Upper lobe of left lung (tissue), 6 donors: ENCODE measurements around the gene DRC7. TPM values are rescaled to one million over a fixed set of nuclear protein-coding genes. Genes with fewer than 3 reads are reported as not detected.

ENCODE experiments used
- ATAC-seq, 2 donors: fragments of 200-7000 bp; cut with Tn5 transposase; one replicate each; pipeline ENCODE4 v1.9.1; 2022; ENCODE audit warnings: mild to moderate bottlenecking in 2 of 2, moderate library complexity in 2 of 2; ENCODE audit not compliant: low FRiP score in 2 of 2
- DNase-seq, 2 donors: peaks; one replicate each; pipeline ENCODE4 v3.0.0-alpha.2; 2019 to 2020
- H3K27ac ChIP-seq, 4 donors: fragments of 200-600 bp; sonication (generic); one replicate each; pipeline ENCODE4 v1.5.1; 2016 to 2019
- H3K27me3 ChIP-seq, 4 donors: fragments of 200-600 bp; sonication (generic); one replicate each; pipeline ENCODE4 v1.5.1; 2017 to 2019
- H3K36me3 ChIP-seq, 4 donors: fragments of 200-600 bp; sonication (generic); one replicate each; pipeline ENCODE4 v1.5.1; 2016 to 2019
- H3K4me1 ChIP-seq, 4 donors: fragments of 200-600 bp; sonication (generic); one replicate each; pipeline ENCODE4 v1.5.1; 2018 to 2019
- H3K4me3 ChIP-seq, 4 donors: fragments of 200-600 bp; sonication (generic); one replicate each; pipeline ENCODE4 v1.5.1; 2017 to 2019; ENCODE audit warnings: mild to moderate bottlenecking in 2 of 4, moderate library complexity in 1 of 4
- H3K9me3 ChIP-seq, 4 donors: fragments of 200-600 bp; sonication (generic); one replicate each; pipeline ENCODE4 v1.5.1; 2018 to 2019
- EP300 ChIP-seq, 4 donors: sonication (generic); formaldehyde crosslinking; IDR thresholded peaks; one replicate each; pipeline ENCODE4 v1.5.1; 2017; ENCODE audit warnings: antibody characterized with exemption in 4 of 4, control low read depth in 2 of 4
- POLR2A ChIP-seq, 4 donors: fragments of 450-650 bp; IDR thresholded peaks; one replicate each; pipeline ENCODE4 v1.5.1; 2016 to 2017; ENCODE audit warnings: antibody characterized with exemption in 4 of 4, mild to moderate bottlenecking in 2 of 4
- POLR2AphosphoS5 ChIP-seq, 2 donors: sonication (generic); formaldehyde crosslinking; IDR thresholded peaks; one replicate each; pipeline ENCODE4 v1.5.1; 2017; ENCODE audit warnings: antibody characterized with exemption in 2 of 2
- WGBS, 2 donors: methylation state at CpG; one replicate each; pipeline ENCODE4 v1.1.5; 2017 to 2018; 5-methylcytosine and 5-hydroxymethylcytosine counted together
- total RNA-seq, 6 donors: library from RNA; depleted of rRNA in 4 of 6; stranded (reverse); fragments of >200 nt in 4 of 6; gene quantifications; one replicate each; pipeline versions ENCODE4 v1.1.0 to v1.2.1, GENCODE V29; 2016 to 2021
- TF ChIP-seq, protein P1 (sequence below), 6 experiments: fragments of 450-650 bp in 4 of 6; fragments of 200-600 bp in 2 of 6; sonication (generic) in 2 of 6; IDR thresholded peaks; one replicate each; pipeline ENCODE4 v1.5.1; 2016 to 2019; ENCODE audit warnings: antibody characterized with exemption in 6 of 6
- donor health status: DM: no; HTN: no; CAD: no; lungs with moderate emphysema.
- donor health status: DM: no; HTN: yes; CAD: no; lungs with severe emphysema.

DRC7 gene
- total RNA-seq, 6 donors from 2014 or later = 1.2 to 15.9 (median 7.8) TPM

DNA sequence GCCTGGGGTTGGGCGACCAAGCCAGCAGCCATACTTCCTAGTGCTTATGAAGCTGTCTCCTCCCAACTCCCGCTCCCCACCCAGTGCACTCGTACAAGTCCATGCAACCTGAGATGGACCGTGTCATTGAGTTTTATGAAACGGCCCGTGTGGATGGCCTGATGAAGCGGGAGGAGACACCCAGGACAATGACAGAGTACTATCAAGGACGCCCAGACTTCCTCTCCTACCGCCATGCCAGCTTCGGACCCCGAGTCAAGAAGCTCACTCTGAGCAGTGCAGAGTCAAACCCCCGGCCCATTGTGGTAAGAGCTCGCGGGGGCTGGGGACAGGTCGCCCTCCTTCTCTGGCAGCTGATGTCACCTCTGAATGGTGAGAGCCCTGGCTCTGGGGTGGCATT lies 29.9 kb downstream of the DRC7 start:
- Histone ChIP-seq H3K9me3 (no peaks in the 10 kb centered on the region), H3K27me3 (no peaks in the 10 kb centered on the region), H3K4me1 (no peaks in the 10 kb centered on the region), H3K27ac (no peak overlapping the region), H3K36me3 (no peaks in the 10 kb centered on the region), H3K4me3 (no peak overlapping the region)
- ATAC-seq (no peak), DNase-seq (no peak)
- no peak for TF ChIP-seq POLR2A (IDR thresholded peaks at IDR 0.05)
- TF ChIP-seq, protein P1, sequence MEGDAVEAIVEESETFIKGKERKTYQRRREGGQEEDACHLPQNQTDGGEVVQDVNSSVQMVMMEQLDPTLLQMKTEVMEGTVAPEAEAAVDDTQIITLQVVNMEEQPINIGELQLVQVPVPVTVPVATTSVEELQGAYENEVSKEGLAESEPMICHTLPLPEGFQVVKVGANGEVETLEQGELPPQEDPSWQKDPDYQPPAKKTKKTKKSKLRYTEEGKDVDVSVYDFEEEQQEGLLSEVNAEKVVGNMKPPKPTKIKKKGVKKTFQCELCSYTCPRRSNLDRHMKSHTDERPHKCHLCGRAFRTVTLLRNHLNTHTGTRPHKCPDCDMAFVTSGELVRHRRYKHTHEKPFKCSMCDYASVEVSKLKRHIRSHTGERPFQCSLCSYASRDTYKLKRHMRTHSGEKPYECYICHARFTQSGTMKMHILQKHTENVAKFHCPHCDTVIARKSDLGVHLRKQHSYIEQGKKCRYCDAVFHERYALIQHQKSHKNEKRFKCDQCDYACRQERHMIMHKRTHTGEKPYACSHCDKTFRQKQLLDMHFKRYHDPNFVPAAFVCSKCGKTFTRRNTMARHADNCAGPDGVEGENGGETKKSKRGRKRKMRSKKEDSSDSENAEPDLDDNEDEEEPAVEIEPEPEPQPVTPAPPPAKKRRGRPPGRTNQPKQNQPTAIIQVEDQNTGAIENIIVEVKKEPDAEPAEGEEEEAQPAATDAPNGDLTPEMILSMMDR (IDR thresholded peaks at IDR 0.05) = no peak
- TF ChIP-seq POLR2AphosphoS5 (IDR thresholded peaks at IDR 0.05) = no peak
- 71 to 73% methylated on average over 15 of the region's 15 CpGs for WGBS, 2 donors

DNA sequence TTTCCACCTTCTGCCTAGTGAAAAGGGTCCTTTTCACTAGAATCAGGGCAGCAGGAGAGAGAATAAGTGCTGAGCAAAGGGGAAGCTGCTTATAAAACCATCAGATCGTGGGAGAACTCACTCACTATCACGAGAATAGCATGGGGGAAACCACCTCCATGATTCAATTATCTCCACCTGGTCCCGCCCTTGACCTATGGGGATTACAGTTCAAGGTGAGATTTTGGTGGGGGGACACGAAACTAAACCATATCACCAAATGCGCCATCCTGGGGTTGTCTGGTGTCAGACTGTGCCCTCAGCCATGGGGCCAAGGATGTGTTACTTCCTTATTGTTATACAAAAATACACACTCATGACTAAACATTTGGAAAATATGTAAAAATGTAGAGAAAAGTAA lies 30.5 kb downstream of the DRC7 start:
- Histone ChIP-seq H3K4me1 (no peaks in the 10 kb centered on the region), H3K27ac (no peak overlapping the region), H3K4me3 (no peak overlapping the region), H3K27me3 (no peaks in the 10 kb centered on the region), H3K36me3 (no peaks in the 10 kb centered on the region), H3K9me3 (no peaks in the 10 kb centered on the region)
- WGBS, 2 donors = 61 to 76% methylated on average over 5 of the region's 5 CpGs
- ATAC-seq (no peak), DNase-seq (no peak)
- TF ChIP-seq, protein P1 (IDR thresholded peaks at IDR 0.05) = no peak
- no peak for TF ChIP-seq EP300 (IDR thresholded peaks at IDR 0.05)
- TF ChIP-seq POLR2AphosphoS5 (IDR thresholded peaks at IDR 0.05) = no peak
- TF ChIP-seq POLR2A (IDR thresholded peaks at IDR 0.05) = no peak

DNA sequence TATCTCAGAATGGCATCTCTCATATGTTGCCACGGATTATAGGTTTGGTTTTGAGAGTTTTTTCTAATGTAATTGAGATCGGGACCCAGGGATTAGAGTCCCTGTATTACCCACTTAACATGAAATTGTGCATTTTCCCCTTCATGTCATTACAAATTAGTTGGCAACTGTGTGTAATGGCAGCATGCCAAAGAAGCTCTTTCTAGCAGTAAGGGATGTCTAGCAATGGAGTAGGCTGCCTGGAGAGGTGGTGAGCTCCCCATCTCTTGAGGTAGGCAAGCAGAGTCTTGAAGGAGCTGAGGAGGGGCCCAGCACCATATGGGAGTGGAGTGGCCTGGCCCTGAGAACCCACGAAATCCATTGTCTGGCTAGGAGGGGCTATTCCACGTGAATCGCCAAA lies 30.9 kb downstream of the DRC7 start:
- no peaks in the 10 kb centered on the region for H3K9me3 ChIP-seq
- TF ChIP-seq, protein P1 (IDR thresholded peaks at IDR 0.05) = no peak
- TF ChIP-seq POLR2A (IDR thresholded peaks at IDR 0.05) = no peak
- TF ChIP-seq EP300 (IDR thresholded peaks at IDR 0.05) = no peak
- no peak for TF ChIP-seq POLR2AphosphoS5 (IDR thresholded peaks at IDR 0.05)
- no peaks in the 10 kb centered on the region for H3K4me1 ChIP-seq
- no peak overlapping the region for H3K27ac ChIP-seq
- H3K36me3 ChIP-seq = no peaks in the 10 kb centered on the region
- H3K27me3 ChIP-seq = no peaks in the 10 kb centered on the region
- DNase-seq (no peak), ATAC-seq (no peak)
- 56 to 65% methylated on average over 5 of the region's 5 CpGs for whole genome bisulfite sequencing, 2 donors
- no peak overlapping the region for H3K4me3 ChIP-seq

DNA sequence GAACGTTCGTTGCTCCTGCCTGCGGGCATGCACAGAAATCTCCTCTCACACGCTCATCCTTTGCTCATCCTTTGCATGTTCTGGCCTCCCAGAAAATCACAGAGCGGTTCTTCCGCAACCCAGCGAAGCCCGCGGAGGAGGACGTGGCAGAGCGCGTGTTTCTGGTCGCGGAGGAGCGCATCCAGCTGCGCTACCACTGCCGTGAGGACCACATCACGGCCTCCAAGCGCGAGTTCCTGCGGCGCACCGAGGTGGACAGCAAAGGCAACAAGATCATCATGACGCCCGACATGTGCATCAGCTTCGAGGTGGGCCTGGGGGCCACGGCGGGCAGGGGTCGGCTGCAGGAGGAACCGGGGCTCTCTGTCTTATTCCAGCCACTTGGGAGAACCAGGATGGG lies 31.4 kb downstream of the DRC7 start:
- no peak for TF ChIP-seq POLR2A (IDR thresholded peaks at IDR 0.05)
- TF ChIP-seq, protein P1 (IDR thresholded peaks at IDR 0.05) = no peak
- peak in 1 of 2 donors; percentile 80 for DNase-seq
- 89 to 93% methylated on average over 17 to 30 of the region's 30 CpGs for WGBS, 2 donors

DNA sequence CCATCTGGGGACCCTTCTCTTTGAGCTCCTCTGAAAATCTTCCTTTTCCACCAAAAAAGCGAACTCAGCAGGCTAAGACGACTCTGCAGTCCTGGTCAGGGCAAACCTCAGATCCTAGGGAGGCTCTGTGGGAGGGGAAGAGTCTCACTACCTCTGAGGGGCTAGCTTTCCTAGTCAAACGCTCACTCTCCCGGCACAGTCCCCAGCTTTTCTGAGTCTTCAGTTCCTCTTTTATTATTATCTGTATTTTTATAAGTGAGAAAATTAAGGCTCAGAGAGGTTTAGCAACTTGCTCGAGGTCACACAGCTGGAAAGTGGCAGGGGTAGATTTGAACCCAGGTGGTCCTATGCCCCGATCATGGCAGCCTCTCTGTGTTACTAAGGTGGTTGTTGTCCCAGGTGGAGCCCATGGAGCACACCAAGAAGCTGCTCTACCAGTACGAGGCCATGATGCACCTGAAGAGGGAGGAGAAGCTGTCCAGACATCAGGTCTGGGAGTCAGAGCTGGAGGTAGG lies 31.9 kb downstream of the DRC7 start:
- no peak overlapping the region for H3K4me3 ChIP-seq
- H3K36me3 ChIP-seq = no peaks in the 10 kb centered on the region
- H3K27ac ChIP-seq = no peak overlapping the region
- no peak for TF ChIP-seq POLR2AphosphoS5 (IDR thresholded peaks at IDR 0.05)
- ATAC-seq = no peak
- no peaks in the 10 kb centered on the region for H3K4me1 ChIP-seq
- DNase-seq = no peak
- no peaks in the 10 kb centered on the region for H3K9me3 ChIP-seq
- no peaks in the 10 kb centered on the region for H3K27me3 ChIP-seq
- 78 to 84% methylated on average over 7 of the region's 7 CpGs for WGBS, 2 donors

More for the DNA sequence above, 31.4 kb downstream of the DRC7 start:
- H3K4me3 ChIP-seq = no peak overlapping the region
- H3K27me3 ChIP-seq = no peaks in the 10 kb centered on the region
- no peak overlapping the region for H3K27ac ChIP-seq
- no peaks in the 10 kb centered on the region for H3K4me1 ChIP-seq
- no peaks in the 10 kb centered on the region for H3K36me3 ChIP-seq
- no peaks in the 10 kb centered on the region for H3K9me3 ChIP-seq
- ATAC-seq = no peak
